AG09309 (cell line): Measurements from ENCODE around the gene MMP10.
"Not testable (repeated sequence)": the region's sequence is repeated elsewhere in the genome, so short reads cannot be mapped to it uniquely, and the experiment has no call there.

ENCODE experiments used
- DNase-seq: peaks from one replicate; pipeline ENCODE4 v3.0.0-alpha.2; 2010; ENCODE audit warnings: low read depth
- H3K4me3 ChIP-seq: 2 replicates; pipeline ENCODE4 v1.5.1; 2011; ENCODE audit warnings: mild to moderate bottlenecking, low read depth, low read length, moderate library complexity; ENCODE audit not compliant: control insufficient read depth
- TF ChIP-seq, protein P1 (sequence below): IDR thresholded peaks from 2 replicates; pipeline ENCODE4 v1.5.1; 2011; ENCODE audit warnings: mild to moderate bottlenecking, low read depth, low read length, inconsistent platforms; ENCODE audit not compliant: insufficient read depth, control insufficient read depth; ENCODE audit errors: missing control alignments

MMP10 gene

DNA sequence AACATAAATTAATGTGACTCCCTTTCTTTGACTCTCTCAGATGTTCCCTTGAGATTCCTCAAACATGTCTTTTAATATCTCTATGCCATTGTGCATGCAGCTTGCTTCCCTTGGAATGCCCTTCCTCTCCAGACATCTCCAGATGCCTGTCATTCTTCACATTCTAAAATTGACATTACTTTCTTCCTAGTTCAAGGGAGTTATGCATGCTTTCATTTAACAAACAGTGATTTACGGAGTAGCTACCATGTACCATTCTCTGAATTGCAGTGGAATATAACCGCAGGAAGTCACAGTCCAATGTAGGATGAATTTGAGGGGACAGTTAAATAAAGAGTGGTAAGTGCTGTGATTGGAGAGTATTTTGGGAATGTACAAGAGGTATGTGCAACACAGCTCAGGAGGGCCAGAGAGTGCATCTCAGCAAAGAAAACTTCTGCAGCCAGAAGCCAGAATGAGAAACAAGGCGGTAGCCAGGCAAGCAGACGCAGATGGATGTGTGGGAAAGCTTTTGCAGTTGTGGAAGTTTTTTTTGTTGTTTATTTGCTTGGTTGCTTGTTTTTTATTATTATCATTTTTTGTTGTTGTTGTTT, 18.7 kb downstream of the MMP10 start:
- no peak overlapping the region for H3K4me3 ChIP-seq
- TF ChIP-seq, protein P1, sequence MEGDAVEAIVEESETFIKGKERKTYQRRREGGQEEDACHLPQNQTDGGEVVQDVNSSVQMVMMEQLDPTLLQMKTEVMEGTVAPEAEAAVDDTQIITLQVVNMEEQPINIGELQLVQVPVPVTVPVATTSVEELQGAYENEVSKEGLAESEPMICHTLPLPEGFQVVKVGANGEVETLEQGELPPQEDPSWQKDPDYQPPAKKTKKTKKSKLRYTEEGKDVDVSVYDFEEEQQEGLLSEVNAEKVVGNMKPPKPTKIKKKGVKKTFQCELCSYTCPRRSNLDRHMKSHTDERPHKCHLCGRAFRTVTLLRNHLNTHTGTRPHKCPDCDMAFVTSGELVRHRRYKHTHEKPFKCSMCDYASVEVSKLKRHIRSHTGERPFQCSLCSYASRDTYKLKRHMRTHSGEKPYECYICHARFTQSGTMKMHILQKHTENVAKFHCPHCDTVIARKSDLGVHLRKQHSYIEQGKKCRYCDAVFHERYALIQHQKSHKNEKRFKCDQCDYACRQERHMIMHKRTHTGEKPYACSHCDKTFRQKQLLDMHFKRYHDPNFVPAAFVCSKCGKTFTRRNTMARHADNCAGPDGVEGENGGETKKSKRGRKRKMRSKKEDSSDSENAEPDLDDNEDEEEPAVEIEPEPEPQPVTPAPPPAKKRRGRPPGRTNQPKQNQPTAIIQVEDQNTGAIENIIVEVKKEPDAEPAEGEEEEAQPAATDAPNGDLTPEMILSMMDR, result no peak
- DNase-seq, result no peak

DNA sequence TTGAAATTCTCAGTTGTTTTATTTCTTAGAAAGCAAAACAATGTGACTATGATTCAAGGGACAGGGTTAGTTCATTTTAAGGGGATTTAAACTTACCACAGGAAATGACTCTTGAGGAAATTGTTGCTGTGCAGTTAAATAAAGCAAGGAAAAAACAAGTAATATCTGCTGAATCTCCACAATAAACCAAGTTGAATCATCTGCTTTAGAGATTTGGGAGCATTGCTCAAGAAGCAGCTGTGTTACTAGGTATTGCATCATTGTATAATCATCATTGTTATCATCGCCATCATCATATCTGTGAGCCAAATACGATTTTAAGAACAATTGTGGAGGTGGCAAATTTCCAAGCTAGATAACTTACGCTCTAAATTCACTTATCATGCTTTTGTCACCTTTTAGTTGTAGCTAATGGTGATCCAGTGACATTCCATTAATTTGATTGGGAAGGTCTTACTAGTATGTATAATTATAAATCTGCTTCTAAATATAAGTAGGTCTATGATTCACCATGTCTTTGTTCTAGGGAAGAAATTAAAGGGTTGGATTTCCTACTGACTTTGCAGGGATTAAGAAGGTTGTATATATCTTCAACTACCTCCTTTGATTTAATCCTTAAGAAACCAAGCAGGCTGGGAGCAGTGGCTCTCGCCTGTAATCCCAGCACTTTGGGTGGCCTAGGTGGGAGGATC, 19.9 kb downstream of the MMP10 start:
- peak; percentile 97 for DNase-seq
- TF ChIP-seq, protein P1, result no peak

DNA sequence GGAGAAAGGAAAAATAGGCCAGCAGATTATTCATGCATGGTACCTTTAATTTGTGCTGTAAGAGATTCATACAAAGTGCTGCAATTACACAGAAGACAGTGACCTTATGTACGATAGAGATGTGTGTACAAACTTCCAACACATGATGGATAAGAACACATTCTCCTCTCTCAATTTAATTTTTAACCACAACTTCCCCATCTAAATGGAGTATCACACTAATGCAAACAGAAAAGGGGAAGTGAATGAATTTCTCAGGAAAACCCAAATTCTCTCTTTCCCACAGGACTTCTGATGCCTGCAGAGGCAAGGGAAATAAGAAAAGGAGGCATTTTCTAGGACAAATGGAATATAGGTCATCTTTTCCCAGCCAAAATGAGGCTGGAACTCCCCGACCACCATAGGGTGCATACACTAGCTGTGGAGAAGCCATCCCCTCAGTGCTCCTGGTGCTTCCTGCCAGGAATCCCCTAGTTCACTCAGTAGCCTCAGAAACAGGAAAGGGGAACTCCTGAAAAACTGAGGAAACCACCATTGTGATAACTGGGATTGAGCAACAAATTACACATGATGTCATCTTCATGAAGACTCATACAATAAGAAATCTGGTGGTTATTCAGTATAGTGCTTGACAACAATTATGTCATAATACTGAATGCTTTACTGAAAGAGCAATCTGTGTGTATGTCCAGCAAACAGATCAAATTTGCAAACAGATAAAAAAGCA, 22.4 kb downstream of the MMP10 start:
- TF ChIP-seq, protein P1, result no peak
- no peak overlapping the region for H3K4me3 ChIP-seq
- DNase-seq, result peak; percentile 21

More for the DNA sequence above, 19.9 kb downstream of the MMP10 start:
- no peak overlapping the region for H3K4me3 ChIP-seq

DNA sequence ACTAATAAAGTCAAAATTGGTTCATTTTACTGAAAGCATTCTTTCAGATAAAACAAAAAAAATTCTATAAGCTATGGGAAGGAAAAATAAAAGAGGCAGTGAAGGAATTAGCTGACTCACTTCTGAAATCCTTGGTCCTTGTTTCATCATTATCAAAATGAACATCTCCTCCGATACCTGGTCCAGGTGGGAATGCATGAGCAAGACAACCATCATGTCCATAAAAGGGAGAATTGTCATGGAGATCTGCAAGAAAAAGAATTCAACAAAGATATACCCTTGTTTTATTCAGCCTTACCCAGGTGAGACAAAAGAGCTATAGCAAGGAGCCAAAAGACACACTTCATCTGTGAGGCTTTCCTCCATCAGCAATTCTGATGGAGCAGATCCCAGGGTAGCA, 27.2 kb downstream of the MMP10 start:
- no peak overlapping the region for H3K4me3 ChIP-seq
- DNase-seq, result no peak
- TF ChIP-seq, protein P1, result no peak

DNA sequence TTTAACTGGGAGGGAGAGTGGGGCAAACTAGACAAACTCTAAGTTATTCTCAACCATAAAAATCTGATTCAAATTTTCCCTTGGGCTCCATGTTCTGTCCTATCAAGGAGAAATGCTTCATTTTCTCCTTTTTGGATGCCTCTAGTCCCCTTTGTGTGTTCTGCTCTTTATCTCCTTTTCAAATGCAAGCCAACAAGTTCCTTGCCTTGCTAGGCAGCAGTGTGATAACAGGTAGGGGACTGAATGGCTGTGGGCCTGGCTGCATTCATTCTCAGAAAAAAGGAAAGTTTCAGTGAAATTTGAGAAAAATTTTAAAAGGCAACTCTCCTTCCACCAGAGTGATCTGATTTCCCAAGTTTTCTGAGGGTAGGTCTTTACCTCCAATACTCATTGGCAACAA, 28.8 kb downstream of the MMP10 start:
- no peak overlapping the region for H3K4me3 ChIP-seq
- DNase-seq, result no peak
- TF ChIP-seq, protein P1, result no peak

DNA sequence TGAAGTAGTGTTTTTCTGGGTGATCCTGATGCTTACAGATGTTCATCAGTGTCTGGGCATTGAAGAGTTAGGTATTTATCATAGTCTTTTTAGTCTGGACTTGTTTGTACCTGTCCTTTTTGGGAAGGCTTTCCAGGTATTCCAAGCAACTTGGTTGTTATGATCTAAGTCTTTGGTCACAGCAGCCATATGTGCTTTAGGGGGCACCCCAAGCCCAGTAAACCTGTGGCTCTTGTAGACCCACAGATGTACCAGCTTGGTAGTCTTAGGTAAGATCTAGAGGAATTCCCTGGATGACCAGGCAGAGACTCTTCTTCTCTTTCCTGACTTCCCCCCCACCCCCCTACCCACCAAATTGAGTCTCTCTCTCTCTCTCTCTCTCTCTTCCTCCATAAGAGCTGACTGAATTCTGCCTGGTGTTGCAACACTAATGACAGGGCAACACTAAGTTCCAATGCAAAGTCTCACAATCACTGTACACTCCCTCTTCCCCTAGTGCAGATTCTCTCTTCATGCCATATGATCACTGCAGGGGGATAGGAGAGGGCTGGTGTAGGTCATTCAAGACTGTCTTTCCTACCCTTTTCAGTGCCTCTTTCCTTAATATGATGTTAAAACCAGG, 31.2 kb downstream of the MMP10 start:
- H3K4me3 ChIP-seq, result no peak overlapping the region
- DNase-seq, result no peak
- TF ChIP-seq, protein P1, result no peak

DNA sequence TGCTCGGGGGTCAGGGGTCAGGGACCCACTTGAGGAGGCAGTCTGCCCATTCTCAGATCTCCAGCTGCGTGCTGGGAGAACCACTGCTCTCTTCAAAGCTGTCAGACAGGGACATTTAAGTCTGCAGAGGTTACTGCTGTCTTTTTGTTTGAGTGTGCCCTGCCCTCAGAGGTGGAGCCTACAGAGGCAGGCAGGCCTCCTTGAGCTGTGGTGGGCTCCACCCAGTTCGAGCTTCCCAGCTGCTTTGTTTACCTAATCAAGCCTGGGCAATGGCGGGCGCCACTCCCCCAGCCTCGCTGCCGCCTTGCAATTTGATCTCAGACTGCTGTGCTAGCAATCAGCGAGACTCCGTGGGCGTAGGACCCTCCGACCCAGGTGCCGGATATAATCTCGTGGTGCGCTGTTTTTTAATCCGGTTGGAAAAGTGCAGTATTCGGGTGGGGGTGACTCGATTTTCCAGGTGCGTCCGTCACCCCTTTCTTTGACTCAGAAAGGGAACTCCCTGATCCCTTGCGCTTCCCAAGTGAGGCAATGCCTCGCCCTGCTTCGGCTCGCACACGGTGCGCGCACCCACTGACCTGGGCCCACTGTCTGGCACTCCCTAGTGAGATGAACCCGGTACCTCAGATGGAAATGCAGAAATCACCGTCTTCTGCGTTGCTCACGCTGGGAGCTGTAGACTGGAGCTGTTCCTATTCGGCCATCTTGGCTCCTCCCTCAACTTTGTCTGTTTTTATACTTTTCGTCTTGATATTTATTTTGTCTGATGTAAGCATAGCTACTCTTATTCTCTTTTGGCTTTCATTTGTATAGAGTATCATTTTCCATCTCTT, 33.5 kb downstream of the MMP10 start:
- DNase-seq, H3K4me3 ChIP-seq: not testable (repeated sequence)
